HG03039 (cell line): Measurements from ENCODE around the gene AKAP3.

Experiments used
- ATAC-seq: cut with Tn5 transposase; IDR thresholded peaks from one replicate; pipeline ENCODE4 v1.9.1; 2021; ENCODE audit warnings: mild to moderate bottlenecking, moderate library complexity; ENCODE audit not compliant: unreplicated experiment

AKAP3 gene

DNA sequence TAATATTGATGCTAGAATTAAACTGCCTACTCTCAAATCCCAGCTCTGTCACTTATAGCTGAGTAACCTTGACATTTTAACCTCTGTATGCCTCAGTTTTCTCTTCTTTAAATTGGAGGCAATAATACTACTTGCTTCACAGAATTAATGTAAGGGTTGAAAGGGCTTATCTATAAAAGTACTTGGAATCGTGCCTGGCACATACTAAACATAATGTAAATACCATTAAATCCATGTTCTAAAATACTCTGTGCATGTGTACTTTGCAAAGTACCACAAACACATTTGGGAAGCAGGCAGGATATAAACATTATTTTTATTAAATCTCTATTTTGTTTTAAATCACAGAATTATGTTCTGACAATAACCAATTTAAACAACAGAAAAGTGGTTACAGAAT is 44.9 kb downstream of the AKAP3 start:
- ATAC-seq, result no peak

DNA sequence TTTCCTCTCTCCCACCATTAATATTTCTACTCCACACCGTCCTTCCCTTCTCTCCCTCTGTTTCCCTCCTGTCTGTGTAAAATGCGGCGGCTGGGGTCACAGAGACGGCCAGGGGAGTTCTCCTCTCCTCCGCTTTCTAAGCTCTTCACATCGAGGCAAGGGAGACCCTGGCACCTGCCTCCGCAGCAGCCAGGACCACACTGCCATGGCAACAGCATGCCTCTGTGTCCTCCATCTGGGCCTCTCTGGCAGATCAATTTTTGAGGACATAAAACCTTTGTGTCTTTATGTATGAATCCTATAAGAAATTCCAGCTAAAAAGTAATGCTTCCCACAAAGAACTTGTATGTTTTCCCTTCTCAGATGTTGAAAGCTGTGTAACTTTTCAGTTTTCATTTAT is 45.4 kb downstream of the AKAP3 start:
- no peak for ATAC-seq

DNA sequence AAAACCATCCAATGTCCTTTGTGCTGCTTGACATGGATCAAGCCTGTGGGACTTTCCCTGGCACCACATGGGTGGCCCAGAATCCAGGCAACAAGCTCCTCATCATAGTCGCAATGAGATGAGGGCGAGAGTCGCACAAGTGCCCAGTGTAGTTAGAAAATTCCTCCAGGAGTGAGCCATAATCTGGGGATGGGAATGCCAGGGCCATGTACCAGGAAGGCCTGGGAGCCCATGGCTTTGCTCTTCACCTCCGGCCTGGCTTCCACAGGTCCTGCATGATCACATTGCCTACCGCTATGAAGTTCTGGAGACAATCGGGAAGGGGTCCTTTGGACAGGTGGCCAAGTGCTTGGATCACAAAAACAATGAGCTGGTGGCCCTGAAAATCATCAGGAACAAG is 53.0 kb downstream of the AKAP3 start:
- no peak for ATAC-seq

DNA sequence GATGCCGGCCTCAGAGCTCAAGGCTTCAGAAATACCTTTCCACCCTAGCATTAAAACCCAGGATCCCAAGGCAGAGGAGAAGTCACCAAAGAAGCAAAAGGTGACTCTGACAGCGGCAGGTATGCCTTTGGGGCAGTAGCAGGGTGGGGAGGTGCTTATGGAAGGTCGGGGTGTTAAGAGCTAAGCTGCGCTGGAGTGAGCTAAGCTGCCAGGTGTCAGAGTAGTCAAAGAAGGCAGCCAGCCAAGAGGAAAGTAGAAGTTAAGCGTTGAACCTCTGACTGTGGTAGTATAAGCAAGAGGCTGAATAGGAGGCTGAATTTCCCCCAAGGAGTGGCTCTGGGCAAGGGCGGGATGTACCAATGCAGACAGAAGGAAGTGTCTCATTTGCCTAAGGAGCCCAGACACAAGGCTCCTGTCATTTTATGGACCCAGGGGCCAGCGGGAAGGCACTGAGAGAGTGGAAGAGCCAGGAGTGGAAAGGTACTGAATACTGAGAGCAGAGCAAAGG is 57.6 kb downstream of the AKAP3 start:
- no peak for ATAC-seq

DNA sequence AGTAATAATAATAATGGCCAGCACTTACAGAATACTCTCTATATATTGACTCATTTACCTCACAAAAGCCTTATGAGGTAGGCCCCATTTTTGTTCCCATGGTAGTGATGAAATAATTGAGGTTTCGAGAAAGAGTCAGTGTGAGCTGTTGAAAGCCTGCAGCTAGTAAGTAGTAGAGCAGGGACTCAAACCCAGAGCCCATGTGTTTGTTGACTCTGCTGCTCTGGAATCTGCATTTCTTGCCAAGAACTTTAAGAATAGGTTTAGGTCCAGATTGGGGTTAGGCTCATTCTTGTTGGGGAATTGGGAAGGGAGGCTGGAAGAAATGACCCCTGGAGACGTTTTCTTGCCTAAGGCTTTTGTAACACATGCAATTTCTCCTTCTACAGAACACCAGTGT is 58.9 kb downstream of the AKAP3 start:
- ATAC-seq, result no peak

DNA sequence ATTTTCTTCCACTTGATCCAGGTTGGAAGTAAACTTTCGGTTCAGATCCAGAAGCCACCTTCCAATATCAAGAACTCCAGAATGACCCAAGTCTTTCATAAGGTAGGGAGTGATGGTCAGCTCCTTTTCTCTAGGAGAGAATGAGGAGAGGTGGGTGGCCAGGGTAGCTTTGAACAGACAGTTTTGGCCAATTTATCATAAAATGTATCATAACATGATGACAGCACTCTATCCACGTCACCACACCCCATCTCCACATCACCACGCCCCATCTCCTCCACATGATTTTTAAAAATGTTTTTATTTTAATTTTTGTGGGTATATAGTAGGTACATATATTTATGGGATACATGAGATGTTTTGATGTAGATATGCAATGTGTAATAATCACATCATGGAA is 59.9 kb downstream of the AKAP3 start:
- ATAC-seq, result no peak

DNA sequence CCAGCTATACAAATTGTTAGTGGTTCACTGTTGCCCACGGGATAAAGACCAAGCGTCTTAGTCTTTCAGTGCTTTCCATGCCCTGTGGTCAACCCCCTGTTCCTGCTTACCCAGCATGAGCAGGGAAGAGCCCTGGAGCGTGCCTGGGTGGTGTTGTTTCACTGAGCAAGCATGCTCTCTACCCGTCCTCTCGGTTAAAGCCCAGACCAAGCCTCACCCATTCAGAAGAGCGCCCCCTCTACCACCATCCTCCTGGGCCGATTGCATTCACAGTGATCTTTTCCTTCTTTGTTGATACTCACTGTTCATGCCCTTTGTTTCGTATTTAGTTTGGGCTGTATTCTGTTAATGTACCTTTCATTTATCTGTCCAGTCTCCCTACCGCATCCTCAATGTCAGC is 61.7 kb downstream of the AKAP3 start:
- no peak for ATAC-seq

DNA sequence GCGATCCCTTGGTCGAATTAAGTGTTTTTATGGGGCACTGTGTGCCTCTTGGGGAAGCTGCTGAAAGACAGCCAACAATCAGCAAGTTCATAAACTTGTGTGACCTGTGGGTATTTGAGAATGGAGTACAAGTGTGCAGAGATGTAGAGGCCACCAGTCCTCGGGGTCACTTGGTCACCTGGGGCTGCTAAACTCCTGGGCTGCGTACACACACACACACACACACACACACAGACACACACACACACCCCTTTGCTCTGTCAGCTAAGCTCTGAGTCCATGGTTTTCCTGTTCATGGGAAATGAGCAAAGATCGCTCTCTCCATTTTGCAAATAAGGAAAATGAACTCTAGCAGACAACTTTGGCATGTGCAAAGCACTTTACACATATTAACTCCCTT is 62.4 kb downstream of the AKAP3 start:
- ATAC-seq, result no peak

DNA sequence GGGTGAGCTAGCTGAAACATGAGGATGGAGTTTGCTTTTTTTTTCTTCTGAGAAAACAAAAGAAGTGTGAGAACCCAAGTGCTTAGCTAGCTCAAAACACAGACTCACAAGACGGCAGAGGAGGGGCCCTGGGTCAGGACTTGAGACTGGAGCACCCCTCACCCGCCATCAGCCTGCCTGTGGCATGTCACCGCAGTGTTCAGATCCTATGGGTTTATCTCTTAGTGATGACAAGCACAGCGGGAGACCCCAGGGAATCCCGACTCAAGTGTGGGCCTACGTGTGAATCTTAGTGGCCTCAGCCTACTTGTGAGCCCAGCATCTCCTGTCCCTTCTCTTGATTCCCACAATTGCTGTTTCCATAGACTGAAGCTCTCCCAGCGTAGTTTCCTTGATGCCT is 64.0 kb downstream of the AKAP3 start:
- ATAC-seq, result no peak

DNA sequence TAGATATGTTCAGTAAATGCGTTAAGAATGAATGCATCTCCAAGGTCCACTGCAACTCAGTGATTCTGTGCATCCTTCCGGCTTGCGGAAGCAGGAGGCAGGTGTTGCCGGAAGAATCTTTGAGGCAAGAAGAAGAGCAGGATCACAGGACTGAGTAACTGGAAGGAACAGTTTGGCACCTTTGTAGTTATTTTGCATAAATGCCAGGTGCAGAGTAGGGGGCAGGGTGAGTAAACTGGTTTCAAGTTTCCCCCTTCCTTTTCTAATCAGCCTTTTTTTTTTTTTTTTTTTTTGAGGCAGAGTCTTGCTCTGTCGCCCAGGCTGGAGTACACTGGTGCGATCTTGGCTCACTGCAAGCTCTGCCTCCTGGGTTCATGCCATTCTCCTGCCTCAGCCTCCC is 64.6 kb downstream of the AKAP3 start:
- no peak for ATAC-seq

DNA sequence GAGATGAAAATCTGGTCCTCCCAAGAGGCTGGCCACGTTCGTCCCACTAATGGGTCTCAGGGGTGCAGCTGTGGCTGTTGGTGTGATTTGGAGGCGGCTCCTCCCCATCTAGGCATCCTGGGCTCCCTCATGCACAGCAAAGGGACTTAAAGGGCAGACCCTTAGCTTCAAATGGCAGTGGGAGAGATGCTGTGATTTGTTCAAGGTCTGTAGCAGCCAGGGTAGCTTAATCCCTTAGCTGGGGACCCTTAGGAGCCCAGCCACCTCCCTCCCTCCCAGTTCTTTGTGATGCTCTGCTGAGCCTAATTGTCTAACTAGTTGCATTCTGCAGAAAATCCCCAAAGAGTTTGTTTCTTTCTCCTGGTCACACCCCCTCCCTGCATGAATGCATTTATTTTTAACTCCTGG is 68.6 kb downstream of the AKAP3 start:
- ATAC-seq, result no peak

DNA sequence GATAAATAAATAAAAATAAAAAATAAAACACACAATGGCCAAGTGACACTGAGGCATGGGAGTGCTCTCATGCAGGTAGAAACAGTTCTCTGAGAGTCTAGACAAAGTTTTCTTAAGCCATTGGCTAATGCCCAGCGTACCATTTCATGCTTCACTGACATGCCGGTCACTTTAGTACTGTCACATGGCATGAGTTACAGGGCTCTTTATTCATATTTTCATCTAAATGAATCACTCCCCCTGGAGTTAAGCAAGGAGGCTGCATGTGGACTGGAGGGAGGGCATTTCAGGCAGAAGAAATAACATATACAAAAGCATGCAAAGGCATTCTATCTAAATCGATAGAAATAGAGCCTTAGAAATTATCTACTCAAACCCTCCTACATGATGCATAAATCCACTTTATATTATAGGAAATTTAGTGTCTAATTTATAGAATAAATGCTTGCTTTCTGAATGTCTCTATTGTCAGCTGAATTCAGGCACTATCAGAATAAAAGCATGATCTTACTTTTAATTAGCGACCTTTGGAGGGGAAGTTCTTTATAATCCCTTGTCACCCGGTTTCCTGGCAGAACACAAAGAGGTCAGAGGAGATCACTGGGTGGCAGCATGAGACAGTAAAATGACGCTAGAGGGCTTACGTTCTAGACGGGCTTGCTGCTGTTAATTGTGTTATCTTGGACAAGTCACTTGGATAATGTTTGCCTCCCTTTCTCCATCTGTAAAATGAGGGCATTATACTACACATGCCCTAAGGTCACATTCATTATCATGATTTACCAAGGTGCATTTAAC is 69.3 kb downstream of the AKAP3 start:
- ATAC-seq, result no peak

DNA sequence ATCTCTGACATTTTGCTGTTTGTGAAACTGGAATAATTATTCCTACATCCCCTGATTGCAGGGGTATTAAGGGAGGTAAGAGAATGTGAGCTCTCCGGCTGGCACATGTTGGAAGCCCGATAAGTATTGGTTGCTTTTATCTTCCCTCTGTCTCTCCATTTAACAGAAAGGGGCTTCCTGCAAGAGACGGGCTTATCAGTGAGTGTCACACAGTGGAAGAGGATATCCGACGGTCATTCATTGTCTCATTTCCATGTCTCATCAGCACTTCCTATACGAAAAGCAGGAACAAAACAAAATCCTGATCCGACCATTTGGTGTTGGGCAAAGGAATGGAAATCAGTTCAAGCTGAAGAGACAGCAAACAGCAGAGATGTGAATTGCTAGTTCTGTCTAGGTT is 76.2 kb downstream of the AKAP3 start:
- ATAC-seq, result no peak

DNA sequence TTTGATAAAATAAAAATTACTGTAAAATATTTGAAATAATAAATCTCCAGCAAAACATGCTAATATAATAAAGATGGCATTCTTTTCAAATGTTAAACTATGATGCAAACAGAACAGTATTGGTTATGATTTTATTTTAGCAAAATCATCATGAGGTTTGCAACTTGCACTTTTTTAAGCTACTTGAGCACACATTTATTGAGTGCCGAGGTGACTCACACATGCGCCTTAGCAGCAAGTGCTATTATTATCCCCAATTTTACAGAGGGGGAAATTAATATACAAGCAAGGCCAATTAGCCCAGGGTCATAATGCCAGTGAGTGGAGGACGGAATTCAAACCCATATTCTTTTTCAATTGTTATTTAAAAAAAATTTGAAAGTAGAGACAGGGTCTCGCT is 79.6 kb downstream of the AKAP3 start:
- ATAC-seq, result no peak

DNA sequence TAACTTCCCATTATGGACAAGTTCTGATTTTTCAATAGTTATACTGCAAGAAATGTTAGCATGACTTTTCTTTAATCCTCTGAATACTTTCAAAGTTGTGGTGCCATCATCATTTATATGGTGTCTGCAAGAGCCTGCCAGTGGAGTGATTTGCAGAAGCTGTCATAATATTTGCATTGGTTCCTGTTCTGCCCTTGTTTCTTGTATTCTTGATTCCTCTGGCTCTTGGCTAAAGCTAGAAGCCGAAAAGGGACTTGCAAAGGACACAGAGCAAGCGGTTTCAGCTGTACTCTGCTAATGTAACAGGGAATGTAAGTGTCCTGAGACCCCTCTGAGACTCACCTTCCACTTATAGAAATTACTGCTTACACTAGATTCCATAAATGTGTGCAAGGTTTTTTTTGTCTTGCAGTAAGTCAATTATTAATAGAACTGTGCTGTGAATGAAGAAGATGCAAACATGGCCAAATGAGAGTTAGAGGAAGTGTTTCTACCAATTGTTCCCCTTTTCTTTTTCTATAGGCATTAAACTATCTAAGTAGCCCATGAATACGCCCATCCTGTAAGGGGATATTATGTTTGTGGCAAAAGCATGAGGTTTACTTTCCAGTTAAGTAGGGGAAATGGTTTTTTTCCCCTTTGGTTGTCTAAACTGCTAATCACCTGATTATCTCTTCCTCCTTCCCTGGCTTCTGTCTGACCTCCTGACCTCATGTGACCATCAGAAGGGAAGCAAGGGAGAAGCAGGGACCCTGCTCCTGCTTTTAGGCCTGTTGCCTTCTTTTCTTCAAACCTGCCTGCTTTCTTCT is 81.6 kb downstream of the AKAP3 start:
- ATAC-seq, result no peak

DNA sequence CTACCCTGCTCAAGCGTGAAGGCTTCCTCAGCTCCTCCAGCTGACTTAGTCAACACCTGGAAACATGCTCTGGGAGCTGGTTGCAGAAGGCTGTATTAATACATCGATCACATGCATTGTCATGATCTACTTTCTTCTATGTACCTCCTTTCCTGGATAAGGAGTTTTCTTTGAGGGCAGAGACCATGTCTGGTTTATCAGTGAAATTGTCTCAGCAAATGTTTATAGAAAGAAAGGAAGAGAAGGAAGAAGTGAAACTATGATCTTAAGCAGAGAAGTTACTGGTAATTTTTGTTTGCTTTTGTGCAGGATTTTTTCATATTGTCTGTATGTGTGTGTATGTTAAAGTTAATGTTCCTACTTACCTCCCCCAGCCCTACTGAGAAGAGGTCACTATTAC is 82.4 kb downstream of the AKAP3 start:
- ATAC-seq, result no peak
